Measurements from ENCODE around the gene CD86.
"Not testable (repeated sequence)": the region's sequence is repeated elsewhere in the genome, so short reads cannot be mapped to it uniquely, and the experiment has no call there.

The CD86 gene

GRCh38 chr3:122151480-122151879 lies 96.3 kb downstream of the CD86 start:
- no peak for DNase-seq (ENCODE audit: low read depth, low spot score)

- DNase-seq (ENCODE audit: low read depth, low spot score), result not testable (repeated sequence)
Measured at GRCh38 chr3:122164983-122165382, 109.8 kb downstream of the CD86 start.

DNA sequence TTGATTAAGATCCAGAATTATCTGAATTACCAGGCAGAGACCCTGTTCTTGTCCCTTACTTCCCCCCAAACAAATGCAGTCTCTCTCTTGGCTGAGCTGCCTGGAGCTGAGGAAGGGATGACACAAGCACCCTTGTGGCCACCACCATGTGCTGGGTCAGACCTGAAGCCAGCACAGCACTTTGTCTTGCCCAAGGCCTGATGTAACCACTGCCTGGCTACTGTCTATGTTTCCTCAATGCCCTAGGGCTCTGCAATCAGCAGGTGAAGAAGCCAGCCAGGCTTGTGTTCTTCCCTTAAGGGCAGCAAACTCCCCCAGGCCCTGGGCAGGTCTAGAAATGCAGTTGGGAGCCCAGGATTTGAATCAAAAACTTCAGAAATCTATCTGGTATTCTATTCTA lies 112.5 kb downstream of the CD86 start:
- DNase-seq (ENCODE audit: low read depth, low spot score), result no peak

GRCh38 chr3:122168044-122168443 lies 112.9 kb downstream of the CD86 start:
- no peak for DNase-seq (ENCODE audit: low read depth, low spot score)

DNA sequence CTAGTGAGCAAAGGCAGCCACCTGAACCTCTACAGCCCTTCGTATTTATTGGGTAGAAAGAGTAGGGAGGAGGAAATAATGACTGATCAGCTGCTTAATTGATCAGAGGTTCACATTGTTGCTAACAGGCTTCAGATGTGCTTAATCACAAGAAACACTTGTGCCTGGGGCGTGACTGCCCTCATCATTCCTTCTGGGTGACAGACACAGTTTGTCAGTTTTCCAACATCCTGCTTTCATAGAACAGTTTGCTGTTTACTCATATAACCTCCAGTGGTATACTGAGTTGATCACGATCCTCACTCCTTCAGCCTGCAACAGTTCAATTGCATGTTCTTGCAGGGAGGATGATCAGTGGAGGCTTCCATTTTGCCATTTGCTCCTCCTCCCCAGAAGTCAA lies 114.7 kb downstream of the CD86 start:
- DNase-seq (ENCODE audit: low read depth, low spot score), result no peak
